ENCODE results near the gene CCR1.
A peak's percentile ranks its signal among the peaks of the same experiment; 100 is the strongest.

Gene CCR1

GRCh38 chr3:46208167-46208704, at the start of gene CCR1:
CCR1 (minus strand) TSS chr3:46208313; CDS start chr3:46204313, 4,000 bp downstream.
- DNase-seq (ENCODE audit: low spot score) = peak; percentile 51

GRCh38 chr3:46252980-46253379, 44.9 kb upstream of the CCR1 start:
- no peak for DNase-seq (ENCODE audit: low spot score)

GRCh38 chr3:46245146-46245545, 37.0 kb upstream of the CCR1 start:
- no peak for DNase-seq (ENCODE audit: low spot score)

- no peak for DNase-seq (ENCODE audit: low spot score)
Measured at GRCh38 chr3:46243560-46243959, 35.4 kb upstream of the CCR1 start.

- no peak for DNase-seq (ENCODE audit: low spot score)
Measured at GRCh38 chr3:46242120-46242519, 34.0 kb upstream of the CCR1 start, which contains the start of gene CCR3. CCR3 (plus strand) TSS chr3:46242460; CDS start chr3:46265159, 22,699 bp downstream.

- no peak for DNase-seq (ENCODE audit: low spot score)
Measured at GRCh38 chr3:46239952-46240351, 31.8 kb upstream of the CCR1 start.

- DNase-seq (ENCODE audit: low spot score) = no peak
Measured at GRCh38 chr3:46239301-46239938, 31.3 kb upstream of the CCR1 start.

GRCh38 chr3:46238386-46238785, 30.3 kb upstream of the CCR1 start:
- no peak for DNase-seq (ENCODE audit: low spot score)

GRCh38 chr3:46236294-46237054, 28.4 kb upstream of the CCR1 start:
- no peak for DNase-seq (ENCODE audit: low spot score)

- no peak for DNase-seq (ENCODE audit: low spot score)
Measured at GRCh38 chr3:46235425-46235824, 27.3 kb upstream of the CCR1 start.

- DNase-seq (ENCODE audit: low spot score) = no peak
Measured at GRCh38 chr3:46233194-46233593, 25.1 kb upstream of the CCR1 start.

GRCh38 chr3:46231323-46231722, 23.2 kb upstream of the CCR1 start:
- DNase-seq (ENCODE audit: low spot score) = no peak

GRCh38 chr3:46228260-46229242, 20.4 kb upstream of the CCR1 start:
- no peak for DNase-seq (ENCODE audit: low spot score)

GRCh38 chr3:46222435-46223161, 14.5 kb upstream of the CCR1 start:
- no peak for DNase-seq (ENCODE audit: low spot score)

- DNase-seq (ENCODE audit: low spot score) = no peak
Measured at GRCh38 chr3:46221938-46222337, 13.8 kb upstream of the CCR1 start.

GRCh38 chr3:46221391-46221790, 13.3 kb upstream of the CCR1 start:
- no peak for DNase-seq (ENCODE audit: low spot score)

GRCh38 chr3:46218196-46218709, 10.1 kb upstream of the CCR1 start:
- no peak for DNase-seq (ENCODE audit: low spot score)

GRCh38 chr3:46215810-46216414, 7.8 kb upstream of the CCR1 start:
- DNase-seq (ENCODE audit: low spot score) = peak; percentile 6

GRCh38 chr3:46214751-46215352, 6.7 kb upstream of the CCR1 start:
- peak; percentile 17 for DNase-seq (ENCODE audit: low spot score)

- DNase-seq (ENCODE audit: low spot score) = no peak
Measured at GRCh38 chr3:46213201-46213600, 5.1 kb upstream of the CCR1 start.

All from kidney tubule cell (primary cell).